ENCODE results near the gene MEGF11. TPM values are rescaled to one million over a fixed set of nuclear protein-coding genes. Genes with fewer than 3 reads are reported as not detected.

MEGF11 gene
- polyA plus RNA-seq, 3 donors, result not detected

DNA sequence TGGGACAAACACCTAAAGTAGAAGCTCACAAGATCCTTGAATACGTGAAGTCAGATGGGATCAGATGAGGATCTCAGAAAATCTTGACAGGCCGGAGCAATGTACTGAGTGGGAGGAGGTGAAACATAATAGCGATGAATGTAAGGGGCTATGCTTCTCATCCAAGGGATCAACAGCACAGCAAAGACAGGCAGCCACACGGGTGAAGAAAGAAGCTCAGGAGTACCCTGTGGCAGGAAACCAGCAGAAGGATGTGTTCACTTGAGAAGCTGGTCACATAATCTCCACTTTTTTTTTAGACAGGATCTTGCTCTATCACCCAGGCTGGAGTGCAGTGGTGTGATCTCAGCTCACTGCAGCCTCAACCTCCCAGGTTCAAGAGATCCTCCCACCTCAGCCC lies 92.4 kb downstream of the MEGF11 start:
- H3K27ac Mint-ChIP-seq, result no peak overlapping the region
- no peak for DNase-seq
- H3K27me3 Mint-ChIP-seq (ENCODE audit: low read depth in 3 of 3), result peaks cover 6 to 10% (median 9%) of the 10 kb centered on the region in 3 donors
- H4K20me1 ChIP-seq (ENCODE audit: insufficient read depth, low read length), result no peaks in the 10 kb centered on the region
- H3K79me2 ChIP-seq (ENCODE audit: insufficient read depth, low read length), result no peaks in the 10 kb centered on the region
- peaks cover 0 to 2% (median 0%) of the 10 kb centered on the region in 7 donors for H3K9me3 Mint-ChIP-seq
- no peaks in the 10 kb centered on the region for H3K9me3 ChIP-seq (replicated peaks in 1 of 2; ENCODE audit: control insufficient read depth in 1 of 2, insufficient read depth in 1 of 2, low read length in 2 of 2)
- H3K36me3 Mint-ChIP-seq, result no peaks in the 10 kb centered on the region
- H2AFZ ChIP-seq (ENCODE audit: insufficient read depth, low read depth, low read length, poor library complexity, severe bottlenecking), result no peak overlapping the region
- no peaks in the 10 kb centered on the region for H3K4me1 Mint-ChIP-seq
- H3K4me3 ChIP-seq (replicated peaks in 1 of 3; ENCODE audit: low read depth in 2 of 3, low read length in 3 of 3), result no peak overlapping the region
- TF ChIP-seq, protein P1, sequence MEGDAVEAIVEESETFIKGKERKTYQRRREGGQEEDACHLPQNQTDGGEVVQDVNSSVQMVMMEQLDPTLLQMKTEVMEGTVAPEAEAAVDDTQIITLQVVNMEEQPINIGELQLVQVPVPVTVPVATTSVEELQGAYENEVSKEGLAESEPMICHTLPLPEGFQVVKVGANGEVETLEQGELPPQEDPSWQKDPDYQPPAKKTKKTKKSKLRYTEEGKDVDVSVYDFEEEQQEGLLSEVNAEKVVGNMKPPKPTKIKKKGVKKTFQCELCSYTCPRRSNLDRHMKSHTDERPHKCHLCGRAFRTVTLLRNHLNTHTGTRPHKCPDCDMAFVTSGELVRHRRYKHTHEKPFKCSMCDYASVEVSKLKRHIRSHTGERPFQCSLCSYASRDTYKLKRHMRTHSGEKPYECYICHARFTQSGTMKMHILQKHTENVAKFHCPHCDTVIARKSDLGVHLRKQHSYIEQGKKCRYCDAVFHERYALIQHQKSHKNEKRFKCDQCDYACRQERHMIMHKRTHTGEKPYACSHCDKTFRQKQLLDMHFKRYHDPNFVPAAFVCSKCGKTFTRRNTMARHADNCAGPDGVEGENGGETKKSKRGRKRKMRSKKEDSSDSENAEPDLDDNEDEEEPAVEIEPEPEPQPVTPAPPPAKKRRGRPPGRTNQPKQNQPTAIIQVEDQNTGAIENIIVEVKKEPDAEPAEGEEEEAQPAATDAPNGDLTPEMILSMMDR (IDR thresholded peaks at IDR 0.05), result no peak
- H3K9ac ChIP-seq (ENCODE audit: insufficient read depth, low read length, poor library complexity, severe bottlenecking), result no peak overlapping the region
- no peak overlapping the region for H3K27ac ChIP-seq (ENCODE audit: low read depth in 1 of 2, low read length in 2 of 2)
- intact Hi-C loops (cut with micrococcal nuclease), result no loop called here
- H3K27me3 ChIP-seq (ENCODE audit: control insufficient read depth in 2 of 2, insufficient read depth in 2 of 2, low read length in 2 of 2), result no peaks in the 10 kb centered on the region
- no peaks in the 10 kb centered on the region for H3K36me3 ChIP-seq (replicated peaks in 1 of 2; ENCODE audit: control insufficient read depth in 1 of 2, insufficient read depth in 2 of 2, low read length in 2 of 2)
- 83% methylated on average over 1 of the region's 4 CpGs for WGBS (ENCODE audit: insufficient coverage)
- H3K4me2 ChIP-seq (replicated peaks; ENCODE audit: extremely low read depth, low read length, poor library complexity, severe bottlenecking), result no peak overlapping the region
- H3K4me3 Mint-ChIP-seq, result no peak overlapping the region
- H3K4me1 ChIP-seq (ENCODE audit: control insufficient read depth in 1 of 2, insufficient read depth in 2 of 2, low read length in 2 of 2), result no peaks in the 10 kb centered on the region

DNA sequence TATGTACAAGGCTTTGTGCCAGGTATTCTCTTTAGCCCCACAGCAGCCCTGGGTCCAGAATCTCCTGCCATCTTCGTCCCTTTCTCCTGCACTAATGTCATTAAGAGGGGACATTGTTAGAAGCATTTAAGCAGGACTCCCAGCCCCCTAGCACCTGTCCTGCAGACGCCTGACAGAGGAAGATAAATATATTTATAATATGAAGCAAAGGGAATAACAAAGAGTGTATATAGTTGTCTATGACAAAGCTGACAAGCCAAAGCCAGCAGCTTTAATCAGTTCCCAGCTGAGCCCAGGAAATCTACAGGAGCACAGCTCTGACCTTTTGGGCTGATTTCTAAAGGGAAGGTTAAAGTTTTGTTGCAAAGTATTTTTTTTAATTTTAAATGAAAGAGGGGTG lies 96.0 kb downstream of the MEGF11 start:
- Mint-ChIP-seq H3K27me3 (ENCODE audit: low read depth in 3 of 3) (peaks cover 2 to 7% (median 6%) of the 10 kb centered on the region in 3 donors), H3K4me3 (no peak overlapping the region), H3K27ac (no peak overlapping the region), H3K36me3 (no peaks in the 10 kb centered on the region), H3K4me1 (no peaks in the 10 kb centered on the region), H3K9me3 (peaks cover 0 to 2% (median 0%) of the 10 kb centered on the region in 7 donors)
- Histone ChIP-seq H3K4me3 (replicated peaks in 1 of 3; ENCODE audit: low read depth in 2 of 3, low read length in 3 of 3) (no peak overlapping the region), H3K9me3 (replicated peaks in 1 of 2; ENCODE audit: control insufficient read depth in 1 of 2, insufficient read depth in 1 of 2, low read length in 2 of 2) (no peaks in the 10 kb centered on the region), H3K4me2 (replicated peaks; ENCODE audit: extremely low read depth, low read length, poor library complexity, severe bottlenecking) (no peak overlapping the region), H3K79me2 (ENCODE audit: insufficient read depth, low read length) (no peaks in the 10 kb centered on the region), H3K4me1 (ENCODE audit: control insufficient read depth in 1 of 2, insufficient read depth in 2 of 2, low read length in 2 of 2) (no peaks in the 10 kb centered on the region), H3K9ac (ENCODE audit: insufficient read depth, low read length, poor library complexity, severe bottlenecking) (no peak overlapping the region), H3K36me3 (replicated peaks in 1 of 2; ENCODE audit: control insufficient read depth in 1 of 2, insufficient read depth in 2 of 2, low read length in 2 of 2) (no peaks in the 10 kb centered on the region), H3K27ac (ENCODE audit: low read depth in 1 of 2, low read length in 2 of 2) (no peak overlapping the region), H2AFZ (ENCODE audit: insufficient read depth, low read depth, low read length, poor library complexity, severe bottlenecking) (no peak overlapping the region), H4K20me1 (ENCODE audit: insufficient read depth, low read length) (no peaks in the 10 kb centered on the region), H3K27me3 (ENCODE audit: control insufficient read depth in 2 of 2, insufficient read depth in 2 of 2, low read length in 2 of 2) (no peaks in the 10 kb centered on the region)
- no CpG with 5 or more reads among the region's 2 CpGs for WGBS (ENCODE audit: insufficient coverage)
- no peak for DNase-seq
- TF ChIP-seq, protein P1 (IDR thresholded peaks at IDR 0.05), result no peak
- intact Hi-C loops (cut with micrococcal nuclease), result no loop called here
